ENCODE results near the gene ARID1A. TPM values are rescaled to one million over a fixed set of nuclear protein-coding genes. Genes with fewer than 3 reads are reported as not detected.

Gene ARID1A
- total and polyA plus RNA-seq, 2 of the 8 experiments (the other 6 are each of a cell fraction or from before 2014, with no cell fraction given) = 52.1 to 103 TPM

GRCh38 chr1:26831059-26831458, 135.2 kb downstream of the ARID1A start:
- Histone ChIP-seq H2AK5ac (ENCODE audit: low read depth, low read length) (no peak overlapping the region), H3K23ac (ENCODE audit: insufficient read length) (no peak overlapping the region), H3K4me2 (ENCODE audit: insufficient read depth in 1 of 2, low read depth in 2 of 2, low read length in 2 of 2) (no peak overlapping the region), H2BK20ac (ENCODE audit: low read length) (no peak overlapping the region), H3K4me3 (ENCODE audit: extremely low read depth in 1 of 4, insufficient read depth in 2 of 4, low read depth in 3 of 4, low read length in 4 of 4) (no peak overlapping the region), H2AFZ (ENCODE audit: low read length) (no peak overlapping the region), H2BK15ac (ENCODE audit: low read length) (no peak overlapping the region), H4K91ac (replicated peaks; ENCODE audit: insufficient read length, low read length) (no peak overlapping the region), H3K27me3 (replicated peaks in 1 of 4; ENCODE audit: control insufficient read depth in 3 of 4, extremely low read depth in 1 of 4, insufficient read depth in 3 of 4, low read length in 3 of 4) (no peaks in the 10 kb centered on the region), H4K5ac (ENCODE audit: insufficient read length, low read depth, low read length) (no peak overlapping the region), H3K36me3 (ENCODE audit: control insufficient read depth in 2 of 4, insufficient read depth in 4 of 4, low read length in 3 of 4) (peaks cover 0 to 21% (median 10%) of the 10 kb centered on the region in 4 experiments; a peak in 5 of 8 replicates), H2BK120ac (replicated peaks; ENCODE audit: low read depth, low read length) (no peak overlapping the region), H2BK5ac (ENCODE audit: low read depth, low read length) (no peak overlapping the region), H3K14ac (ENCODE audit: insufficient read length) (no peak overlapping the region), H3K9ac (replicated peaks in 1 of 4; ENCODE audit: extremely low read depth in 1 of 4, low read depth in 3 of 4, low read length in 3 of 4) (no peak overlapping the region), H3K79me2 (ENCODE audit: control insufficient read depth in 1 of 2, insufficient read depth in 2 of 2, low read length in 2 of 2) (peaks cover 0 to 11% of the 10 kb centered on the region in 2 experiments; a peak in 1 of 4 replicates), H3K18ac (ENCODE audit: extremely low read depth, low read length) (no peak overlapping the region), H3K27ac (ENCODE audit: low read depth, low read length) (no peak overlapping the region), H3K56ac (replicated peaks; ENCODE audit: insufficient read length, low read depth, low read length) (no peak overlapping the region), H4K20me1 (replicated peaks in 1 of 2; ENCODE audit: control insufficient read depth in 1 of 2, insufficient read depth in 2 of 2, low read length in 2 of 2) (peaks cover 9 to 12% of the 10 kb centered on the region in 2 experiments), H3K4me1 (replicated peaks in 1 of 4; ENCODE audit: control insufficient read depth in 3 of 4, insufficient read depth in 4 of 4, low read length in 3 of 4) (peaks cover 4 to 9% (median 5%) of the 10 kb centered on the region in 4 experiments; a peak in 6 of 7 replicates), H3K9me3 (ENCODE audit: insufficient read depth in 2 of 2, low read depth in 1 of 2, low read length in 1 of 2) (no peaks in the 10 kb centered on the region), H3K79me1 (ENCODE audit: low read depth, low read length) (peaks cover 12% of the 10 kb centered on the region), H2BK12ac (ENCODE audit: low read depth, low read length) (no peak overlapping the region), H3K4ac (replicated peaks; ENCODE audit: insufficient read length, low read depth, low read length) (no peak overlapping the region), H3K23me2 (ENCODE audit: low read depth, low read length) (peaks cover 6% of the 10 kb centered on the region; the same call in 1 of the 2 replicates), H4K8ac (ENCODE audit: extremely low read depth, insufficient read depth, low read length) (no peak overlapping the region)
- FAIRE-seq (no peak), DNase-seq (ENCODE audit: low read depth in 1 of 2, low spot score in 2 of 2) (no peak)
- 87% methylated on average over 3 of the region's 3 CpGs; no CpG with 5 or more reads in 1 of the 2 experiments for WGBS, 2 experiments (ENCODE audit: extremely low coverage in 1 of 2, insufficient coverage in 1 of 2, insufficient read length in 1 of 2, insufficient replicate concordance in 2 of 2, low coverage in 1 of 2, low lambda C conversion rate in 2 of 2, missing lambda C conversion rate in 1 of 2)
- ChIA-PET POLR2A (ENCODE audit: partially characterized antibody) (interaction anchor here (1.0 to 1.4 kb wide), 2 partner anchors 10 to 133 kb away, joined by 3 to 4 read pairs; no protein-coding TSS in a partner anchor), CTCF (ENCODE audit: partially characterized antibody) (interaction anchor here (1.3 to 12.8 kb wide), 6 partner anchors 11 to 293 kb away, joined by 4 to 125 read pairs (median 5); partner anchors contain the start of gene SFN)
- TF ChIP-seq SIX5 (IDR thresholded peaks at IDR 0.05; ENCODE audit: low read depth, low read length) (no peak), SIRT6 (IDR thresholded peaks at IDR 0.05; ENCODE audit: low read length) (no peak), GABPA (IDR thresholded peaks at IDR 0.05; ENCODE audit: borderline replicate concordance, insufficient read depth, low read length) (no peak), MAFK (IDR thresholded peaks at IDR 0.05; ENCODE audit: low read depth, low read length) (no peak), RXRA (IDR thresholded peaks at IDR 0.05; ENCODE audit: insufficient read depth, low read depth, low read length) (no peak), POU5F1 (IDR thresholded peaks at IDR 0.05; ENCODE audit: low read depth, low read length) (no peak), CHD2 (IDR thresholded peaks at IDR 0.05; ENCODE audit: low read length) (no peak), PHF8 (conservative IDR thresholded peaks at IDR 0.05; ENCODE audit: low read depth, low read length) (no peak)

All from H1 (cell line).